Measurements from ENCODE around the gene PDLIM1. TPM values are rescaled to one million over a fixed set of nuclear protein-coding genes. Genes with fewer than 3 reads are reported as not detected.

Gene PDLIM1
- total and polyA plus RNA-seq, 9 of the 15 experiments (the other 6 are each of a cell fraction or from before 2014, with no cell fraction given), result 19.8 to 164 (median 39.1) TPM

GRCh38 chr10:95331596-95332130 is 40.9 kb upstream of the PDLIM1 start (continued):
- no peak for TF ChIP-seq CBFA2T2 (conservative IDR thresholded peaks at IDR 0.05)
- no peak for TF ChIP-seq BRD9 (IDR thresholded peaks at IDR 0.05; ENCODE audit: low read depth, partially characterized antibody)
- no peak for TF ChIP-seq SNRNP70 (optimal IDR thresholded peaks at IDR 0.05; ENCODE audit: low read depth, low read length)
- TF ChIP-seq CAMTA2 (CRISPR knock-in tag; conservative IDR thresholded peaks at IDR 0.05), result no peak
- TF ChIP-seq ZNF212 (CRISPR knock-in tag; IDR thresholded peaks at IDR 0.05), result no peak

- Histone ChIP-seq H3K9me1 (ENCODE audit: control insufficient read depth, insufficient read depth, low read length) (no peaks in the 10 kb centered on the region), H3K4me2 (ENCODE audit: insufficient read depth, low read length) (no peak overlapping the region), H3K9me3 (replicated peaks; ENCODE audit: control insufficient read depth, insufficient read depth, low read depth, low read length) (no peaks in the 10 kb centered on the region), H3K4me1 (replicated peaks in 1 of 2; ENCODE audit: control insufficient read depth in 2 of 2, insufficient read depth in 2 of 2, low read length in 2 of 2) (peaks cover 4 to 14% of the 10 kb centered on the region in 2 experiments; a peak in 3 of 5 replicates), H2AFZ (ENCODE audit: low read depth, low read length) (no peak overlapping the region), H3K9ac (ENCODE audit: insufficient read depth in 1 of 2, low read depth in 2 of 2, low read length in 2 of 2) (no peak overlapping the region), H3K4me3 (no peak overlapping the region), H4K20me1 (replicated peaks; ENCODE audit: control insufficient read depth, insufficient read depth, low read length) (no peaks in the 10 kb centered on the region), H3K27ac (ENCODE audit: extremely low read depth, low read depth, low read length) (no peak overlapping the region), H3K27me3 (ENCODE audit: control insufficient read depth in 2 of 2, insufficient read depth in 2 of 2, low read length in 2 of 2) (no peaks in the 10 kb centered on the region), H3K36me3 (ENCODE audit: control insufficient read depth, insufficient read depth, low read length) (no peaks in the 10 kb centered on the region), H3K79me2 (ENCODE audit: control insufficient read depth, insufficient read depth, low read length) (no peaks in the 10 kb centered on the region)
- CTCF ChIA-PET (ENCODE audit: low intra/inter-chr PET ratio), result no interaction called here
- FAIRE-seq, result no peak
- BruUV-seq (replicated peaks), result no TSS peak
- intact Hi-C loops (cut with micrococcal nuclease), result no loop called here
- no peak for ATAC-seq
- DNase-seq (ENCODE audit: extremely low read depth in 1 of 4, low spot score in 3 of 4), result no peak
- in situ Hi-C loops (cut with MboI), result no loop called here
- POLR2A ChIA-PET, result interaction anchor here (0.6 kb wide), 1 partner anchor 50 kb away, joined by 3 read pairs; no protein-coding TSS in a partner anchor
- 71% methylated on average over 1 of the region's 1 CpG for WGBS (ENCODE audit: insufficient coverage, low coverage, missing lambda C conversion rate)
- TF ChIP-seq RCOR1 (IDR thresholded peaks at IDR 0.05; ENCODE audit: borderline replicate concordance in 1 of 2, low read depth in 2 of 2, low read length in 2 of 2), result no peak
- no peak for TF ChIP-seq POLR3A (IDR thresholded peaks at IDR 0.05; ENCODE audit: borderline replicate concordance, extremely low read depth, insufficient read depth, insufficient read length)
- no peak for TF ChIP-seq CBX5 (IDR thresholded peaks at IDR 0.05; ENCODE audit: borderline replicate concordance, low read depth)
- TF ChIP-seq ZC3H8 (IDR thresholded peaks at IDR 0.05), result no peak
- TF ChIP-seq CBFA2T2 (conservative IDR thresholded peaks at IDR 0.05), result no peak
- TF ChIP-seq ASH1L (IDR thresholded peaks at IDR 0.05; ENCODE audit: borderline replicate concordance, low read depth, partially characterized antibody), result no peak
- no peak for TF ChIP-seq ZNF609 (CRISPR knock-in tag; IDR thresholded peaks at IDR 0.05; ENCODE audit: borderline replicate concordance)
- no peak for TF ChIP-seq TAL1 (IDR thresholded peaks at IDR 0.05)
- TF ChIP-seq ZNF699 (CRISPR knock-in tag; IDR thresholded peaks at IDR 0.05; ENCODE audit: insufficient replicate concordance), result no peak
- no peak for TF ChIP-seq GTF3C2 (IDR thresholded peaks at IDR 0.05; ENCODE audit: borderline replicate concordance, extremely low read depth, insufficient read length)
Observed at GRCh38 chr10:95330966-95331453, 40.2 kb upstream of the PDLIM1 start.

Data from K562 (cell line).